MM.1S (cell line): ENCODE results near the gene TGFBR3.

ENCODE experiments used
- DNase-seq: peaks from one replicate; pipeline ENCODE4 v3.0.0-alpha.2; 2015
- H2AFZ ChIP-seq: fragments of 300-600 bp; sonication (generic); 2 replicates; pipeline ENCODE4 v1.6.0; 2016; ENCODE audit warnings: antibody characterized with exemption, low read length
- H3F3A ChIP-seq: fragments of 300-600 bp; sonication (generic); 2 replicates; pipeline ENCODE4 v1.6.1; 2016; ENCODE audit warnings: mild to moderate bottlenecking, antibody characterized with exemption, low read length, moderate library complexity, mixed read lengths; ENCODE audit not compliant: insufficient read depth
- H3K27ac ChIP-seq: fragments of 300-600 bp; sonication (generic); 2 replicates; pipeline ENCODE4 v1.5.1; 2016; ENCODE audit warnings: mild to moderate bottlenecking, low read length
- H3K27me3 ChIP-seq: fragments of 300-600 bp; sonication (generic); replicated peaks from 2 replicates; pipeline ENCODE4 v1.6.0; 2016; ENCODE audit warnings: low read length; ENCODE audit not compliant: insufficient read depth
- H3K36me3 ChIP-seq: fragments of 300-600 bp; sonication (generic); replicated peaks from 2 replicates; pipeline ENCODE4 v1.6.1; 2016; ENCODE audit warnings: mild to moderate bottlenecking, low read length, mixed read lengths; ENCODE audit not compliant: insufficient read depth
- H3K4me1 ChIP-seq: fragments of 300-600 bp; sonication (generic); 2 replicates; pipeline ENCODE4 v1.6.1; 2016; ENCODE audit warnings: low read length, mixed read lengths
- H3K4me2 ChIP-seq: fragments of 300-600 bp; sonication (generic); 2 replicates; pipeline ENCODE4 v1.6.0; 2016; ENCODE audit warnings: low read depth, low read length
- H3K4me3 ChIP-seq: fragments of 300-600 bp; sonication (generic); 2 replicates; pipeline ENCODE4 v1.5.1; 2016; ENCODE audit warnings: low read length, mixed read lengths
- H3K79me2 ChIP-seq: fragments of 300-600 bp; sonication (generic); 2 replicates; pipeline ENCODE4 v1.6.1; 2016; ENCODE audit warnings: mixed run types, low read length, mixed read lengths
- H3K9ac ChIP-seq: fragments of 300-600 bp; sonication (generic); 2 replicates; pipeline ENCODE4 v1.6.1; 2016; ENCODE audit warnings: low read length, mixed read lengths
- H3K9me2 ChIP-seq: fragments of 300-600 bp; sonication (generic); replicated peaks from 2 replicates; pipeline ENCODE4 v1.6.1; 2016; ENCODE audit warnings: mild to moderate bottlenecking, low read length, mixed read lengths; ENCODE audit not compliant: insufficient read depth
- H3K9me3 ChIP-seq: fragments of 300-600 bp; sonication (generic); replicated peaks from 2 replicates; pipeline ENCODE4 v1.6.1; 2016; ENCODE audit warnings: mild to moderate bottlenecking, low read length, mixed read lengths; ENCODE audit not compliant: insufficient read depth
- H4K20me1 ChIP-seq: fragments of 300-600 bp; sonication (generic); 2 replicates; pipeline ENCODE4 v1.6.1; 2016; ENCODE audit warnings: mild to moderate bottlenecking, low read length, moderate library complexity, mixed read lengths; ENCODE audit not compliant: insufficient read depth
- EZH2 ChIP-seq: fragments of 300-600 bp; sonication (generic); optimal IDR thresholded peaks from 2 replicates; pipeline ENCODE3; 2017; ENCODE audit warnings: low read depth, mild to moderate bottlenecking, antibody characterized with exemption, low read length, mixed read lengths
- EZH2phosphoT487 ChIP-seq: fragments of 300-600 bp; sonication (generic); IDR thresholded peaks from 2 replicates; pipeline ENCODE4 v1.6.1; 2018; ENCODE audit warnings: antibody characterized with exemption, low read length
- TF ChIP-seq, protein P1 (sequence below): fragments of 300-600 bp; sonication (generic); IDR thresholded peaks from 2 replicates; pipeline ENCODE4 v1.5.1; 2016; ENCODE audit warnings: antibody characterized with exemption, low read length, mixed read lengths

The TGFBR3 gene

DNA sequence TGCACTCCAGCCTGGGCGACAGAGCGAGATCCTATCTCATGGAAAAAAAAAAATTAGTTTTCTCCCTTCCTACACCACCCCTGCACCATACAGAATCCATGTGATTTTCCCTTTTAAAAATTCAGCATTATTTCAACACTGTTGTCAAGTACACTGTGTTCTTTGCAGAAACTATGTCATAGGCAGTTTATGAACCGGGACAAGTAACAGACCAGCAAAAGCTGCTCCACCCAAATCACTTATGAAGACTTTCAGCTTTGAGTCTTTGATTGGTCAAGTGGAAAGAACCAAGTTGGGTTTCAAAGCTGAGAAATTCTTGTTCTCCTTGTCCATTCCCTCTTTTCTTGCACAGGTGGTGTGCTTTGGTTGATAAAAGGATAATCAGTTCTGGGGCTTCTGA, 212.3 kb downstream of the TGFBR3 start:
- H3F3A ChIP-seq = no peaks in the 10 kb centered on the region
- H3K27ac ChIP-seq = no peak overlapping the region
- no peaks in the 10 kb centered on the region for H3K4me1 ChIP-seq
- H3K9me3 ChIP-seq = no peaks in the 10 kb centered on the region
- no peaks in the 10 kb centered on the region for H3K36me3 ChIP-seq
- H3K79me2 ChIP-seq = no peaks in the 10 kb centered on the region
- no peaks in the 10 kb centered on the region for H3K27me3 ChIP-seq
- H3K4me2 ChIP-seq = no peak overlapping the region
- TF ChIP-seq EZH2phosphoT487 = no peak
- TF ChIP-seq, protein P1, sequence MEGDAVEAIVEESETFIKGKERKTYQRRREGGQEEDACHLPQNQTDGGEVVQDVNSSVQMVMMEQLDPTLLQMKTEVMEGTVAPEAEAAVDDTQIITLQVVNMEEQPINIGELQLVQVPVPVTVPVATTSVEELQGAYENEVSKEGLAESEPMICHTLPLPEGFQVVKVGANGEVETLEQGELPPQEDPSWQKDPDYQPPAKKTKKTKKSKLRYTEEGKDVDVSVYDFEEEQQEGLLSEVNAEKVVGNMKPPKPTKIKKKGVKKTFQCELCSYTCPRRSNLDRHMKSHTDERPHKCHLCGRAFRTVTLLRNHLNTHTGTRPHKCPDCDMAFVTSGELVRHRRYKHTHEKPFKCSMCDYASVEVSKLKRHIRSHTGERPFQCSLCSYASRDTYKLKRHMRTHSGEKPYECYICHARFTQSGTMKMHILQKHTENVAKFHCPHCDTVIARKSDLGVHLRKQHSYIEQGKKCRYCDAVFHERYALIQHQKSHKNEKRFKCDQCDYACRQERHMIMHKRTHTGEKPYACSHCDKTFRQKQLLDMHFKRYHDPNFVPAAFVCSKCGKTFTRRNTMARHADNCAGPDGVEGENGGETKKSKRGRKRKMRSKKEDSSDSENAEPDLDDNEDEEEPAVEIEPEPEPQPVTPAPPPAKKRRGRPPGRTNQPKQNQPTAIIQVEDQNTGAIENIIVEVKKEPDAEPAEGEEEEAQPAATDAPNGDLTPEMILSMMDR = no peak
- no peak for TF ChIP-seq EZH2
- no peak for DNase-seq
- no peak overlapping the region for H3K9ac ChIP-seq
- H3K4me3 ChIP-seq = no peak overlapping the region
- no peak overlapping the region for H2AFZ ChIP-seq
- H3K9me2 ChIP-seq = no peaks in the 10 kb centered on the region
- H4K20me1 ChIP-seq = no peaks in the 10 kb centered on the region

DNA sequence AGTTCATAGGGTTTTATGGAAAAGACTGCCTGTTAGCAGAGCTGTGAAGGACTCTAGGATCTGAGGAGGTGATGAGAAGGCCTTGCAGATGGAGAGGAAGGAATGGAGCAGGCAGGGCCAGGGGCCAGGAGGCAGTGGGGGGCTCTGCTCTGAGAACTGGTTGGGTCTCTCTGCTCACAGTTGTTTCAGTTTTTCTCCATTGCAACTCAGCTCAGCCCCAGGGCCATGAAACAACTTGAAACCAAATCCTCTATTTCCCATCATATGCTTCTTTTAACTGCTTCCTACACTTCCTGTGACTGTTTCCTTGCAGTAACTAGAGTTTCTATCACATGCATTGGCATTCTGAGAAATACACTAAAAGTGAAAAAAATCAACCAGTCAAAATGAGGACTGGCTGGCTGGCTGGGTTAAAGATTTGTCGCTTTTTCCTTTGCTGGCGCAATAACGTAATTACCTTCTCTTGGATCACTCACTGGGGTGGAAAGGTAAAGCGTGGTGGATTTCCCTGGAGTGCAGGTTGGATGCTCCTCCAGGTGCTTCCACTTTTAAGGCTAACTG, 213.3 kb downstream of the TGFBR3 start:
- H3K36me3 ChIP-seq = no peaks in the 10 kb centered on the region
- no peak for DNase-seq
- TF ChIP-seq EZH2 = no peak
- TF ChIP-seq, protein P1 = no peak
- TF ChIP-seq EZH2phosphoT487 = no peak
- H3K4me2 ChIP-seq = no peak overlapping the region
- H3K9me3 ChIP-seq = no peaks in the 10 kb centered on the region
- no peaks in the 10 kb centered on the region for H3K27me3 ChIP-seq
- no peak overlapping the region for H3K9ac ChIP-seq
- no peak overlapping the region for H2AFZ ChIP-seq
- no peaks in the 10 kb centered on the region for H3K4me1 ChIP-seq
- no peaks in the 10 kb centered on the region for H3K9me2 ChIP-seq
- no peaks in the 10 kb centered on the region for H4K20me1 ChIP-seq
- no peaks in the 10 kb centered on the region for H3F3A ChIP-seq
- no peaks in the 10 kb centered on the region for H3K79me2 ChIP-seq
- H3K4me3 ChIP-seq = no peak overlapping the region
- H3K27ac ChIP-seq = no peak overlapping the region

DNA sequence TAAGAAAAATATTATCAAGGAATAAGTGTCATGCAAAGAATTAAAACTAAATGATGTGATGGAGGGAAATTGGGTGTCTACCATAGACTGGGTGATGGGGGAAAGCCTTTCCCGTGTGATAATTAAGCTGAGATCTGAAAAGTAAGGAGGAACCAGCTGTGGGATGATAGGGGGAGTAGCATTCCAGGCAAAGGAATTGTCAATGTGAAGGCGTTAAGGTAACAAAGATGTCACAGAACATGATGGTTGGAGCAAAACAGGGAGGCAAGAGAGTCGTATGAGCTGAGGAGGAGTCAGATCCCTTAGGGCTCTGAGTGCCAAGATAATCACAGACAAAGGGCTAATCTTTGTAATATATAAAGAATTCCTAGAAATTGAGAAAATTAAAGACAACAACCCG, 215.2 kb downstream of the TGFBR3 start:
- TF ChIP-seq, protein P1 = no peak
- TF ChIP-seq EZH2 = no peak
- no peak for TF ChIP-seq EZH2phosphoT487
- no peak overlapping the region for H3K4me2 ChIP-seq
- H3K27ac ChIP-seq = no peak overlapping the region
- H2AFZ ChIP-seq = no peak overlapping the region
- no peaks in the 10 kb centered on the region for H3K36me3 ChIP-seq
- no peaks in the 10 kb centered on the region for H3K27me3 ChIP-seq
- H3K4me1 ChIP-seq = no peaks in the 10 kb centered on the region
- H3K79me2 ChIP-seq = no peaks in the 10 kb centered on the region
- no peaks in the 10 kb centered on the region for H4K20me1 ChIP-seq
- no peak overlapping the region for H3K9ac ChIP-seq
- no peak for DNase-seq
- no peaks in the 10 kb centered on the region for H3K9me3 ChIP-seq
- H3K9me2 ChIP-seq = no peaks in the 10 kb centered on the region
- no peaks in the 10 kb centered on the region for H3F3A ChIP-seq
- H3K4me3 ChIP-seq = no peak overlapping the region
